Progenitor cell of endocrine pancreas (in vitro differentiated cells): ENCODE data around the gene IP6K1. TPM values are rescaled to one million over a fixed set of nuclear protein-coding genes. Genes with fewer than 3 reads are reported as not detected.
"Not testable (repeated sequence)": the region's sequence is repeated elsewhere in the genome, so short reads cannot be mapped to it uniquely, and the experiment has no call there.

ENCODE experiments used
- DNase-seq: peaks from one replicate; pipeline ENCODE4 v3.0.0; 2021; ENCODE audit warnings: low spot score; ENCODE audit not compliant: unreplicated experiment
- H3K27ac Mint-ChIP-seq: 2 replicates; pipeline ENCODE4 v1.8.0; 2021; ENCODE audit warnings: mild to moderate bottlenecking, moderate library complexity, mixed read lengths
- H3K27me3 Mint-ChIP-seq: 2 replicates; pipeline ENCODE4 v1.8.0; 2021; ENCODE audit warnings: mixed read lengths
- H3K36me3 Mint-ChIP-seq: 2 replicates; pipeline ENCODE4 v1.8.0; 2022; ENCODE audit warnings: mixed read lengths; ENCODE audit not compliant: insufficient read depth
- H3K4me1 Mint-ChIP-seq: 2 replicates; pipeline ENCODE4 v1.8.0; 2021; ENCODE audit warnings: low read depth, mixed read lengths
- H3K4me3 Mint-ChIP-seq: 2 replicates; pipeline ENCODE4 v1.8.0; 2021; ENCODE audit warnings: low read depth, mild to moderate bottlenecking, moderate library complexity, mixed read lengths
- H3K9me3 Mint-ChIP-seq: 2 replicates; pipeline ENCODE4 v1.8.0; 2021; ENCODE audit warnings: low read depth, mixed read lengths
- CTCF ChIP-seq: fragments of 200-600 bp; sonication (generic); IDR thresholded peaks from one replicate; pipeline ENCODE4 v1.5.0; 2021; ENCODE audit warnings: antibody characterized with exemption, mild to moderate bottlenecking; ENCODE audit not compliant: unreplicated experiment
- total RNA-seq: library from RNA; stranded (reverse); gene quantifications from 2 replicates; pipeline ENCODE4 v1.2.1, GENCODE V29; 2021

IP6K1 gene
- total RNA-seq, 1 donor from 2014 or later, result 46.3 TPM

GRCh38 chr3:49689046-49689907 lies 97.1 kb downstream of the IP6K1 start, which contains the start of the genes MST1 and RNF123:
TSS of gene MST1 (minus strand) at chr3:49689474. CDS start at chr3:49688691, 783 bp downstream.
TSS of gene RNF123 (plus strand) at chr3:49689557. CDS start at chr3:49691166, 1,609 bp downstream.
- Mint-ChIP-seq H3K4me3 (peak within 1 kb of the TSS; percentile 96), H3K9me3 (no peaks in the 10 kb centered on the region), H3K27me3 (peaks cover 3% of the 10 kb centered on the region), H3K4me1 (peaks cover 15% of the 10 kb centered on the region), H3K27ac (peak within 1 kb of the TSS; percentile 98), H3K36me3 (peaks cover 2% of the 10 kb centered on the region)
- peak; percentile 92 for DNase-seq
- TF ChIP-seq CTCF, result peak; percentile 38

- not testable (repeated sequence) for DNase-seq, H3K27me3 Mint-ChIP-seq, H3K9me3 Mint-ChIP-seq, H3K36me3 Mint-ChIP-seq
- H3K4me3 Mint-ChIP-seq, result peak overlapping the region; percentile 96
- peaks cover 15% of the 10 kb centered on the region for H3K4me1 Mint-ChIP-seq
- peak overlapping the region; percentile 98 for H3K27ac Mint-ChIP-seq
Measured at GRCh38 chr3:49688338-49689045, 97.8 kb downstream of the IP6K1 start.

GRCh38 chr3:49687424-49687795 lies 98.9 kb downstream of the IP6K1 start:
- not testable (repeated sequence) for H3K36me3 Mint-ChIP-seq, DNase-seq, H3K9me3 Mint-ChIP-seq, H3K27me3 Mint-ChIP-seq
- H3K4me3 Mint-ChIP-seq, result peak overlapping the region; percentile 75
- peak overlapping the region; percentile 88 for H3K27ac Mint-ChIP-seq
- H3K4me1 Mint-ChIP-seq, result peaks cover 15% of the 10 kb centered on the region

- H3K36me3 Mint-ChIP-seq, H3K27me3 Mint-ChIP-seq, H3K9me3 Mint-ChIP-seq: not testable (repeated sequence)
- peaks cover 15% of the 10 kb centered on the region for H3K4me1 Mint-ChIP-seq
- H3K27ac Mint-ChIP-seq, result peak overlapping the region; percentile 88
- H3K4me3 Mint-ChIP-seq, result peak overlapping the region; percentile 75
- DNase-seq, result peak; percentile 64
Measured at GRCh38 chr3:49686769-49687423, 99.4 kb downstream of the IP6K1 start.

DNA sequence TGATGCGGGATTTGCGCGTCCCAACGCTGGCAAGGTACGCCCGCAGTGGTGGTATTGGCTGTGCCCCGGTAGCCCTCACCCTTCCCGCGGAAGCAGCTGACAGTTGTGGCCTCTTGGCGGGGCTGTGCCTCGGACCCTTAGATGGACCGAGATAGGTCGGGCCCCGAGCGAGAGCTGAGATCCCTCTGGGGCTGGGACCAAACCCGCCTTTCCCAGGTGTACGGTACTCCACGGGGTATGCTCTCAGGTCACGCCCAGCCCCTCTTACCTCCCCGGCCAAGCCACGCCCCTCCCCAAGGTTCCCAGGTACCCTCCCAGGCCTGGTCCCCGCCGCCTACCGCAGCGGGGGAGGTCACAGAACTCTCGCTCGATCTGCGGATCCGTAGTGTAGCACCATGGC lies 100.0 kb downstream of the IP6K1 start:
- Mint-ChIP-seq H3K4me1 (peaks cover 15% of the 10 kb centered on the region), H3K4me3 (peak overlapping the region; percentile 75)
- H3K27me3 Mint-ChIP-seq, H3K9me3 Mint-ChIP-seq, H3K36me3 Mint-ChIP-seq, H3K27ac Mint-ChIP-seq: not testable (repeated sequence)
- peak; percentile 54 for DNase-seq

- not testable (repeated sequence) for DNase-seq, H3K27me3 Mint-ChIP-seq, H3K36me3 Mint-ChIP-seq, H3K9me3 Mint-ChIP-seq, H3K27ac Mint-ChIP-seq
- Mint-ChIP-seq H3K4me1 (peaks cover 15% of the 10 kb centered on the region), H3K4me3 (peak overlapping the region; percentile 75)
Measured at GRCh38 chr3:49685846-49686245, 100.5 kb downstream of the IP6K1 start.

DNA sequence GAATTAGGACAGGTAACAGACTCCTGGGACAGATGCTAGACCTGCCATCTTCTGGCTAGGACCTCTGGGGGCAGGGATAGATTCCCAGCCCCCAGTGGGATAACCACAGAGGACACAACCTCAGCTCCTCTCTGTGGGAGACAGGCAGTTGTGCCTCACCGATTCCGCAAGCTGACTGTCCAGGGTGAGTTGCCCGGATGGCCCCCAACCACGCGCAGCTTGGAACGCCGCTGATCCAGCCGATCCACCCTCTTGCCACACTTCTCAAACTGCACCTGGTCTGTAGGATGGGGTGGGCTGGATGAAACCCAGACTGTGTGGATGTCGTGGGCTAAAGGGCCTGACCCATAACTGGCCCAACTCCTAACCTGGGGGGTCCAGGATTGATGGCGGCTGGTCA lies 101.2 kb downstream of the IP6K1 start:
- not testable (repeated sequence) for H3K27ac Mint-ChIP-seq, H3K27me3 Mint-ChIP-seq, H3K9me3 Mint-ChIP-seq, H3K36me3 Mint-ChIP-seq, DNase-seq, H3K4me3 Mint-ChIP-seq
- peaks cover 11% of the 10 kb centered on the region for H3K4me1 Mint-ChIP-seq

DNA sequence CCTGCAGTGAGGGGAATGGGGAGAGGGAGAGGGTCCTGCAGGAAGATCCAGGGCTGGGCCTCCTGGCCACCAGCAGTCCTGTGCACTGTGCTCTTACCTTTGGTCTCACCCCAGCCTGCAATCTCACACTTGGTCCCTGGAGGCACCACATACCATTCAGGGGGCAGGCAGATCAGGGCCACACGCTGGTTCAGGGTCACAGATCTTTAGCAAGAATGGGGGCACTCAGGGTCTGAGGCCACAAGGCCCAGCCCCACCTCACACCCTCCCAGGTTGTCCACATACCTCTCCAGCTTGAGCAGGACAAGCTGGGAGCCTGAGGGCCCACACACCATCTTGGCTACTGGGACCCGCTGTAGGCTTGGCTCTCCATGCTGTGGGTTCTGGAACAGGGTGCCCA lies 101.9 kb downstream of the IP6K1 start:
- H3K27me3 Mint-ChIP-seq, DNase-seq, H3K27ac Mint-ChIP-seq, H3K4me3 Mint-ChIP-seq, H3K4me1 Mint-ChIP-seq, H3K9me3 Mint-ChIP-seq, H3K36me3 Mint-ChIP-seq: not testable (repeated sequence)
